ENCODE results near the gene SSBP2.
"Not testable (repeated sequence)": the region's sequence is repeated elsewhere in the genome, so short reads cannot be mapped to it uniquely, and the experiment has no call there.

Gene SSBP2

GRCh38 chr5:81525690-81526089 is 225.2 kb downstream of the SSBP2 start:
- DNase-seq (ENCODE audit: low read depth) = peak; percentile 49

- DNase-seq (ENCODE audit: low read depth) = no peak
These were observed 226.9 kb downstream of the SSBP2 start for GRCh38 chr5:81524015-81524414.

GRCh38 chr5:81522571-81522970 is 228.3 kb downstream of the SSBP2 start:
- no peak for DNase-seq (ENCODE audit: low read depth)

GRCh38 chr5:81520769-81521168 is 230.1 kb downstream of the SSBP2 start:
- no peak for DNase-seq (ENCODE audit: low read depth)

DNA sequence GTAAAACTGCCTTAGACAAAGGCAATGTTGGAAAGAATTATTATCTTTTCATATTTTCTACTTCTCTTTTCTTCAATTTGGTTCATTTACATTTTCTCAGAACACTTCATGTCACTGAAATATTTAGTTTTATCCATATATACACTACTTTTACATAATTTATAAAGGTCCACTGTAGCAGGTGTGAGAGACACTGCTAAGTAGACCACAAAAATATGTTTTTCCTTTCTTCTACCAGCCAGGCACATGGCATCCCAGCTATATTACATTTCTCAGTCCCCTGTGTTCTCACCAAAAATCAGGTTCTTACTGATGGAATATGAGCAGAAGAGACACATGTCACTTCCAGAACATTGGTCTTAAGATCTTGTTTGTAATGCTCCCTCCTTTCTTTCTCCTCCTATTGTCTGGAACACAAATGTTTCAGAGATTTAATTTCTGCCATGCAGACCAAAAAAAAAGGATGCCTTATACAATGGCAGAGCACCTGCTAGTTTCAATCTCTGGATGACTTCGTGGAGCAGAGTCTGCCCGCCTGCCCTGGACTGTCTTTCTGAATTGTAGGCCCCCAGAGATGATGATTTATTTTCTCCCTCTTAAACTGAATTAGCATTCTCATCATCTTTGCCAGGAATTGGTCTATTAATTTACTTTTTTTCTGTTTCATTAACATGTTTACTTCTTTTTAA is 231.5 kb downstream of the SSBP2 start:
- DNase-seq (ENCODE audit: low read depth) = no peak

- peak; percentile 54 for DNase-seq (ENCODE audit: low read depth)
These were observed 233.4 kb downstream of the SSBP2 start for GRCh38 chr5:81517462-81517861.

DNA sequence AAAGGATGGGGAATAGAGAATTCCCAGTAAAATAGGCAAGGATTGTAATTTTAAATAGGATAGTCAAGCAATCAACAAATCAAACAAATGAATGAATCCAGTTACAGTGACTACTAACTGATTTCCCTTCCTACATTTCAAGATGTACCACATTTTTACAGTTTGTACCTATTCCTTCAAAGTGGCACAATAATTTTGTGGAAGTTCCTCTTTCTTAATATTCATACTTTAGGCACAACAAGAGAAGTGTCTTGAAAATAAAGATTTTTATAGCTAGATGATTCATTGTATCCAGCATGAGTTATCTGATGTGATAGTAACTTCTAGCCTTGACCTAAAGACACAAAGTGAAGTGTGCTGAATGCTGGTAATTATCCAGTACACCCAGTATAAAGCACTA is 234.8 kb downstream of the SSBP2 start:
- DNase-seq (ENCODE audit: low read depth) = no peak

DNA sequence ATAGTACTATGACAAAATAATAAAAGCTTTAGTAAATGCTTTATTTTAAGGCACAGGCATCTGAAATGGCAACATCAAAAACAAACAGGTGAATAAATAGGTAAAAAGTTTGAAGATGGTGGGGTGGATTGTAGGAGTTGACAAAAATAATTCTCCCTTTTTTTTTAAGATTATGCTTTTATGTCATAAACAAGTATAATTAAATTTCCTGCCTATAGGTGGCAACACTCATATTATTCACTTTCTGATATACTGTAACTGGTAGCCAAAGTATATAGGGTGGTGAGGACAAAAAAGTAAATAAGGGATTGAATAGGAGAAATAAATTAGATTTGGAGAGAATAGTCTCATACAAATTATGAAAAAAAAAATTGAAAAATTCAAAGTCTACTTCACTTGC is 236.9 kb downstream of the SSBP2 start:
- peak; percentile 45 for DNase-seq (ENCODE audit: low read depth)

- no peak for DNase-seq (ENCODE audit: low read depth)
These were observed 237.4 kb downstream of the SSBP2 start for GRCh38 chr5:81513473-81513872.

DNA sequence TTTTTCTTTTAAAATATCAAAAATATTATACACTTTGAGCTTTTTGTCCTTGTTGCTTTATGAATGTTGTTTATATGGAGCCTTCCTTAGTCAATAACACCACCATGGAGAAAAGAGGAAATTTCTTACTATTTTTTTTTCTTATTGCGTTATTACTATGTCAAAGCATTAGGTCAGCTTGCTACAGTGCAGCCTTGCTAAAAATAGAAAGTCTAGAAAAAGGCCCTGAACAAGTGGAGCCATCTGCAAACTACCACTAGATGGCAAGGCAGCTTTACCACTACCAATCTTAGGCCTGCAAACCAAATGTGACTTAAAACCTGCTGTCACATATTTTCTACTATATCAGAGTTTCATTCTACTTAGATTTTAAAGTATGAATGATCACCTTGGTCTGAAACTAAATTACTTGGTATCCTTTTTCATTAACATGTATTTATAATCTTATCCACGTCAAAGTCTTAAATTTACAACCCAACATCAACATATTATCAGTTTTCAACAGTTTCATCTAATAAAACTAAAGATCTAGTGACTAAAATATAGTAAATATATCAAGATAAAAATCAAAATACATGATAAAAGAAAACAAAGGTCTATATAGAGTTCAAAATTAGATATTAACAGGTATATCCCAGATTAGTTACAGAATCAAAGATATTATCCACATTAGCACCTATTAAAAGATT is 243.9 kb downstream of the SSBP2 start:
- peak; percentile 84 for DNase-seq (ENCODE audit: low read depth)

- DNase-seq (ENCODE audit: low read depth) = no peak
These were observed 244.5 kb downstream of the SSBP2 start for GRCh38 chr5:81506378-81506777.

GRCh38 chr5:81505672-81506071 is 245.2 kb downstream of the SSBP2 start:
- no peak for DNase-seq (ENCODE audit: low read depth)

- DNase-seq (ENCODE audit: low read depth) = not testable (repeated sequence)
These were observed 247.3 kb downstream of the SSBP2 start for GRCh38 chr5:81503602-81504001.

DNA sequence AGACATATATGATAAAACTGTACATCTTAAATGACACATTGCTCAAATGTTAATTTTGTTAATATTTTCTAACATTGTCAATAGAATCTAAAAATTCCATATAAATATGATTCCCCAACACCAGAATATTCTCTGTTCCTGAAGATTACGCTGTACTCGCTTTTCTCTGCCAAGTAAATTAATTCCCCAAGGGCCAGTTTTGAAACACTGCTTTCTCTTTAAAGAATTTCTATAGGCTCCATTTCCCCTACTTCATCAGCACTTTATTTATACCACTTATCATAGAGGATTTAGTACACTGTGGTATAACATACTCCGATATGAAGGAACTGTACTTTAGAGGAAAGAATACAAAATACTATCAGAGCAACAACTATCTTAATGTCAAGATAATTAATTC is 255.6 kb downstream of the SSBP2 start:
- DNase-seq (ENCODE audit: low read depth) = no peak

GRCh38 chr5:81488862-81489261 is 262.0 kb downstream of the SSBP2 start:
- no peak for DNase-seq (ENCODE audit: low read depth)

DNA sequence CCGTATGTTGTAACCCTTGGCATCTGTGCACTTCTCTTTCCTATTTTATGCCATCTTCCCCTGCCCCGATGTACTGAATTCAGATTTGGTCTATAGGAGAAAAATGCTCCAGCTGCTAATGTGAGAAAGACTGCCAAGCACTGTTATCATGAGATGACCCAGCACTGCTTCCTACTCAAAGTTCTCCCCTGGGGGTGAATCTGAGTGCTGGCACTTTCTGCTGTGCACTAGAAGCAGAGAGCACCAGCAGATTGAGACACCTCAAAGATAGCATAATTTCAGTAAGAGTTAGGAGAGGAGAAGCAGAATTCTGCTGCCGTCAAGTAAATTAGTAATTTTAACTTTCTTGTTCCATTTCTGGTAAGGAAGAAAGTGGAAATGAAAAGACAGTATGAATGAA is 264.2 kb downstream of the SSBP2 start:
- DNase-seq (ENCODE audit: low read depth) = no peak

GRCh38 chr5:81482595-81482994 is 268.3 kb downstream of the SSBP2 start:
- no peak for DNase-seq (ENCODE audit: low read depth)

GRCh38 chr5:81473395-81473794 is 277.5 kb downstream of the SSBP2 start:
- not testable (repeated sequence) for DNase-seq (ENCODE audit: low read depth)

- no peak for DNase-seq (ENCODE audit: low read depth)
These were observed 281.2 kb downstream of the SSBP2 start for GRCh38 chr5:81469676-81470075.

GRCh38 chr5:81450940-81451339 is 300.0 kb downstream of the SSBP2 start:
- DNase-seq (ENCODE audit: low read depth) = peak; percentile 81

DNA sequence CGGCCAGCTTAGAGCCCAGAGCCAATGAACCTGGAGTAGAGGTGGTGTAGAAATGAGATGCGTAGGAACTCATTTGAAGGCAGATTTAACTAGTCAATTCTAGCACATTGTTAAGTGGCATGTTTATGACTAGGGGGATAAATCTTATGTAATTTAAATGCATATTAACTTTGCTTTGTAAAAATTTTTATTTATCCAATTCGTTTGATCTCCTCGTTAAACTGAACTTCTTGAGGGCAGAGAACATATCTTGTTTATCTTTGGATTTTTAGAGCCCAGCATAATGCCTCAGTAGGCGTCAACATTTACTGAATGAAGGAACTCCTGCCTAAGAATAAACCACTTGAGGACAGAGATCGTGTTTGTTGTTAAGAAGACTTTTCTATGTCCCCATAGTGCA is 315.9 kb downstream of the SSBP2 start:
- no peak for DNase-seq (ENCODE audit: low read depth)

GRCh38 chr5:81429985-81430384 is 320.9 kb downstream of the SSBP2 start:
- DNase-seq (ENCODE audit: low read depth) = no peak

DNA sequence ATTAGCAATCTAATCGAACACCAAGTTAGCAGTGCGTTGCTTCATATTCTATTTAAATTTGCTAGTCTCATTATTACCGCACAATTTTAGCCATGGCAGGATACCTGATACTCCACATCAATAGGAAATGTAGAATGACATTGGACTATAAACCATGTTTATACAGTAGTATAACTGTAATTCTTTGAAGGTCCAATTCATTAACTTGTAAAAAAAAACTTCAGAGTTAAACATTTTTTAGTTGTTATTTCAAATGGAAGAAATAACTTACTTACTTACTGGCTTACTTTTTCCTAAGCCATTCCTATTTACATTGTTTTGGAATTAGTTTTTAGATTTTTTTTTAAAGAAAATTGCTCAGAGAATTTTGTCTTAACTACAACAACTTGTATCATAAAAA is 321.5 kb downstream of the SSBP2 start:
- DNase-seq (ENCODE audit: low read depth) = no peak

DNA sequence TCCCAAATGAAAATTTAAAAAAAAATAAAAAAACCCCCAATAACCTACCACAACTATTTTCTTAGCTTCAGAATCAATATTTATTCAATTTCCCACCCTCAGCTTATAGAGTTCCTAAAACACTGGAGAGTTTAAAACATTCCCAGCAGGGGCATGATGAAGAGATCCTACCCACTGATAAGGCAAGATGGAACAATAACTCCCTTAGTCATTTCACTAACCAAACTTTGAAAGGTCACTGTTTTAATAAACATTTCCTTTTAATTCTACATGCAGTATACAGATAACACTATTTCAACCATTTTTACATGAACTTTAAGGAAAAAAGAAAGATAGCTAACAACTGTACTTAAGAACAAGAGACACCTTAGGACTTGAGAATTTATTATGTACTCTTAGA is 322.0 kb downstream of the SSBP2 start:
- peak; percentile 70 for DNase-seq (ENCODE audit: low read depth)

All from ELR (cell line).